Eye (tissue), 1 donor: ENCODE data around the gene GFY.

Experiments
- DNase-seq: peaks from one replicate; pipeline ENCODE4 v3.0.0-alpha.2; 2015

The GFY gene

GRCh38 chr19:49425178-49425577, at the start of gene GFY:
Gene GFY, plus strand, starts transcription at chr19:49425388. Its CDS starts 1,043 bp downstream, at chr19:49426431.
- DNase-seq: no peak

- DNase-seq: no peak
Observed at GRCh38 chr19:49378512-49378911, 46.7 kb upstream of the GFY start.

GRCh38 chr19:49380391-49380790, 44.8 kb upstream of the GFY start:
- DNase-seq: no peak

GRCh38 chr19:49382639-49383038, 42.5 kb upstream of the GFY start:
- DNase-seq: no peak

- no peak for DNase-seq
Observed at GRCh38 chr19:49383599-49383998, 41.6 kb upstream of the GFY start.

- peak; percentile 66 for DNase-seq
Observed at GRCh38 chr19:49387936-49388372, 37.2 kb upstream of the GFY start, which contains the start of gene KASH5. Gene KASH5, plus strand, starts transcription at chr19:49388249. Its CDS starts 2,635 bp downstream, at chr19:49390884.

GRCh38 chr19:49389406-49389805, 35.8 kb upstream of the GFY start:
- DNase-seq: no peak

- no peak for DNase-seq
Observed at GRCh38 chr19:49390131-49390928, 34.9 kb upstream of the GFY start.

GRCh38 chr19:49390929-49391359, 34.2 kb upstream of the GFY start:
- DNase-seq: no peak

GRCh38 chr19:49391581-49392399, 33.4 kb upstream of the GFY start:
- peak; percentile 89 for DNase-seq

GRCh38 chr19:49393881-49394280, 31.3 kb upstream of the GFY start:
- DNase-seq: peak; percentile 31

- no peak for DNase-seq
Observed at GRCh38 chr19:49395581-49396407, 29.4 kb upstream of the GFY start.

GRCh38 chr19:49396738-49397505, 28.3 kb upstream of the GFY start:
- no peak for DNase-seq

- DNase-seq: no peak
Observed at GRCh38 chr19:49398001-49398615, 27.1 kb upstream of the GFY start.

GRCh38 chr19:49398931-49399330, 26.3 kb upstream of the GFY start:
- no peak for DNase-seq

GRCh38 chr19:49400029-49400428, 25.2 kb upstream of the GFY start:
- no peak for DNase-seq

- DNase-seq: peak; percentile 65
Observed at GRCh38 chr19:49403404-49404187, 21.6 kb upstream of the GFY start.

GRCh38 chr19:49407079-49407478, 18.1 kb upstream of the GFY start:
- DNase-seq: no peak

GRCh38 chr19:49407482-49408015, 17.6 kb upstream of the GFY start:
- no peak for DNase-seq

GRCh38 chr19:49408816-49409440, 16.3 kb upstream of the GFY start:
- DNase-seq: no peak
